Islet of Langerhans (tissue), 1 donor: ENCODE results near the gene PLEKHA6.
"Not testable (repeated sequence)": the region's sequence is repeated elsewhere in the genome, so short reads cannot be mapped to it uniquely, and the experiment has no call there.

Source experiments
- FAIRE-seq: peaks from one replicate; lab custom pipeline; 2011; peaks lifted over from hg19 to GRCh38; lab: Jason Lieb, UNC

The PLEKHA6 gene

DNA sequence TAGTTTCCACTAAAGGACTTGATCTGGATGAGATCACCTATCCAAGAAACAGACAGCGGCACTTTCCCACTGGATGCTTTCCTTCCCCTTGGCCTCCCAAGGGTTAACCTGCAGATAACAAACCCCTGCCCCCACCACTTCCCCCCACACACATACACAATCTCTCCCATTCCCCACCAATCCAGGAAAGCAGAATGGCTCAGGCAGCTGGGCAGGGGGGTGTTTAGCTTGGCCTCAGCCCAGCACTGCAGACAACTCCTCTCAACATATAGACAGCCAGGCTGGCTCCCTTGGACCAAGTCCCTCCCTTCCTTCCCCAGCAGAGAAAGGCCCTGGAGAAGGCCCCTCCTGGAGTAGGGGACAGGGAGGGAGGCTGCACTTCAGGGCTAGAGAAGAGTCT, 24.6 kb downstream of the PLEKHA6 start:
- no peak for FAIRE-seq

DNA sequence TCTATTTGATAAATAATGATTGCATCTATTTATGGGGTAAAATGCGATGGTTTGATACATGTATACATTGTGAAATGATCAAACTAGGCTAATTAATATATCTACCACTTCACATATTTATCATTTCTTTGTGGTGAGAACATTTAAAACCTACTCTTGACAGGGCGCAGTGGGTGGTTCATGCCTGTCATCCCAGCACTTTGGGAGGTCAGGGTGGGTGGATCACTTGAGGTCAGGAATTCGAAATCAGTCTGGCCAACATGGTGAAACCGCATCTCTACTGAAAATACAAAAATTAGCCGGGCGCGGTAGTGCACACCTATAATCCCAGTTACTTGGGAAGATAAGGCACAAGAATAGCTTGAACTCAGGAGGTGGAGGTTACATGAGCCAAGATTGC, 25.3 kb downstream of the PLEKHA6 start:
- FAIRE-seq = no peak

DNA sequence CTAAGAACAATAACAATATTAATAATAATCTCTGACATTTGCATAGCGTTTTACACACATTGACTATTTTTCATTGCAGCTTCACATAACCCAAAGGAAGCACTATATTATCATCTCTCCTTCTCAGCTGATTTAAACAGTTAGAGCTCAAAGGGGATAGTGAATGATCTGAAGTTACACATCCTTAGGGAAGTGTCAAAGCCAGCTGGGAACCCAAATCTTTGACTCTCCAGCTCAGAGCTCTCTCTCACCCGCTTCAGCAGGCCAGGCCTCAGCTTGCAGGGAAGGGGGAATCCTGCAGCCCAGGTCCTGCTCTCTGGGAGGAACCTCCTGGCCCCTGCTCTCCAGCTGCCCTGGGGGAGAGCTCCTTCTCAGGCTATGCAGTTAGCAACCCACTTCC, 26.3 kb downstream of the PLEKHA6 start:
- FAIRE-seq = no peak

DNA sequence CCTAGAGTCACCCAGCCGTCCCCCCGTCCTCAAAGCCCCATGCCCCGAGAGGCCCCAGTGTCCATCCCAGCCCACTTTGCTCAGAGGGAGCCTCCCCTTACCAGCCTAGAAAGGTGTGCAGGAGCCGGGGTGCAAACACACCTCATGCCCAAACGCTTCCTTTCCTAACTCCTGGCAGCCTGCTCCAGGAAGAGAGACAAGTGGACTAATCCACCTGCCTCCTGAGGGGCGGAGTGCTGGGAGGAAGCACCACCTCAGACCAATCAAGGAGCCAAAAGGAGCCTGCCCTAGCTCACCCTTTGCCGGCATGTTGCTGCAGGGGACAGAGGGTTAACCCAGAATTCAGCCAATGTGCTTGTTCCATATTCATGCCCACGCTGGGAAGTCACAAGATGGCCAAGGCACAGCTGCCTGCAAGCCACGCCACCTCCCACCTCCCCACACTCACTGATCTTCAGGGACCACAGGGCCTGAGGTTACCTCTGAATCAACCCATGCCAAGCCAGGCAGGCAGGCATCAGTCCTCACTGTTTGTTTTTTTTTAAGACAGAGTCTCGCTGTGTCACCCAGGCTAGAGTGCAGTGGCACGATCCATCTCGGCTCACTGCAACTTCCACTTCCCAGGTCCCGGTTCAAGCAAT, 27.8 kb downstream of the PLEKHA6 start:
- no peak for FAIRE-seq

DNA sequence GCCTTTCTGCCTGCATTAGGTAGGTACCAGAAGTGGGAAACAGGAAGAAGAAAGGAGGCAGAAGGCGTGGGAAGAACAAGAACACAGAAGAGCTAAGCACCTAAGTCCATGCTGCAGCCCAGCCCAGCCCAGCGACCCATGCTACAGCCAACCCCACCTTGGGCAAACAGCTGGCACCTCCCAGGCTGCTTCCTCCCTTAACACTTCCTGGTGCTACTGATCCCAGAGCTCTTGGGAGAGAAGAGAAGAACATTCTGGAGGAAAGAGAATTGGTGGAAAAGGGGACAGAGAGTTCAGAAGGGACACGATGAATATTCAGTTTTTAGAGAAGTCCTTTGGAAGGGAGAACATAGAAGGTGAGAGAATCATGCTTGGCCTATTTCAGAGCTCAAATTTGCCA, 28.5 kb downstream of the PLEKHA6 start:
- no peak for FAIRE-seq

DNA sequence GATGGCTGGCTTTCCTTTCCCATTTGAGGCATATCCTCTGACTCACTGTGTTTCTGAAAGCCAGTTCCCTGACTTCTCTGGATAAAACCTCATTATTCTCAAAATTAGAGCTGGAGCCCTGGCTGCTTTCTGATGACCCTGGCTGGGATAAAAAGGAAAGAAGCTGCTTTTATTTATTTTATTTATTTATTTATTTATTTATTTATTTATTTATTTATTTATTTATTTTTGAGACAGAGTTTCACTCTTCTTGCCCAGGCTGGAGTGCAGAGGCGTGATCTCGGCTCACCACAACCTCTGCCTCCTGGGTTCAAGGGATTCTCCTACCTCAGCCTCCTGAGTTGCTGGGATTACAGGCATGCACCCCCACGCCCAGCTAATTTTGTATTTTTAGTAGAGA, 31.9 kb downstream of the PLEKHA6 start:
- not testable (repeated sequence) for FAIRE-seq

DNA sequence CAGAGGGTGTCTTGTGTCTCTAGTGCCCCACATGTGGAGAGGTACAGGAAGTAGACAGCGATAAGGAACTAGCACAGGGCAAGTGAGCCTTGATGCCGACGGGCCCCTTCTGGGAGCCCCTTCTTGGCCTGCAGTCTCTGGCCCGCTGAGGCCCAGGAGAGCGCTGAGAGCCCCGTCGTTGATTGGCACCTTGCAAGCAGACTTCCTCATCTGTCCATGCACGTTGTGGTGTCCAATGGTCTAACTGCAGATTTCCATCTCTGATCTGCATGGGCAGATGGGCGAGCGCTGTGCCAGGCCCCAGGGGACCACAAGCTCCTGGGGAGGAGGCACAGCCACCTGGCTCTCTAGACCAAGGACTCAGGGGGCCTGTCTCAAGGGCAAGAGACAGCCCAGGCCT, 32.4 kb downstream of the PLEKHA6 start:
- FAIRE-seq = no peak

DNA sequence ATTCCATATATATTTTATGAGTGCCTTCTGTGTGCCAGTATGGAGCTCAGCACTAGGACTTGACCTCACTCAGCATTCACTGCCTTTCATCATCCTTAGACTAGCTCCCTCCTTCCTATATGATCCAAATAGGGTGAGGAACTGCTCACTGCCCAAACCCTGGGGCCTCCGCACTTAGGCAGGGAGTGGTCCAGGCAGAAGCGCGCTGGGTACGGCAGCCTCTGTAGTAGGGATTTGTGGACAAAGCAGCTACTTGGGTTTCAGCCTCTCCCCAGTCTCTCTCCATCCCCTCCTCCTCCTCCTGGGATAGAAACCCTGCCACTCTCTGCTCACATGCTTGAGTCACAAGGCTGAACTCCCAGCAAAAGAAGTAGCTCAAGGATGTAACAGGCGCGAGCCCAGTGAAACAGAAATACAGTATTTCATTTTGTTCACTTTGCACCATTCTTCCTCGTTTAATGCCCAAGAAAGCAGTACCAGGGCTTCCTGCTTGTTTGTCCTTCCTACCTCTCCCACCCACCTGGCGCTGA, 32.9 kb downstream of the PLEKHA6 start:
- FAIRE-seq = no peak

DNA sequence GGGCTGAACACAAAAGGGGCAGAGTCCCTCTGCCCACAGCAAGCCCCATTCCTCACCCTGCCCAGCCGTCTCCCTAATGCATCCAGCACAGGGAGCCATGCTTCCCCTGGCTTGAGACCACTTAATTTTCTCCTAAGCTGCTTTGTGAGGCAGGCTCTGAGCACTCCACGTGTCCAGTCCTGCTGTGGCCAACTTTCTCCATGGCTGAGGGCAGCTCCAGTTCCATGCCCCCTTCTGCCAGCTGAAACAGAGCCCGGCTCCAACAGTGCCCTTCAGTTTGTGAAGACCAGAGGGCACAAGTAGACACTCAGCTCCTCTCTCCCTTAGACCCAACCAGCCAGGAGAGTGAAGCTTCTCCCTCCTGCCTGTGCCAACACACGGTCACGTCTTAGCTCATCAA, 33.8 kb downstream of the PLEKHA6 start:
- no peak for FAIRE-seq

DNA sequence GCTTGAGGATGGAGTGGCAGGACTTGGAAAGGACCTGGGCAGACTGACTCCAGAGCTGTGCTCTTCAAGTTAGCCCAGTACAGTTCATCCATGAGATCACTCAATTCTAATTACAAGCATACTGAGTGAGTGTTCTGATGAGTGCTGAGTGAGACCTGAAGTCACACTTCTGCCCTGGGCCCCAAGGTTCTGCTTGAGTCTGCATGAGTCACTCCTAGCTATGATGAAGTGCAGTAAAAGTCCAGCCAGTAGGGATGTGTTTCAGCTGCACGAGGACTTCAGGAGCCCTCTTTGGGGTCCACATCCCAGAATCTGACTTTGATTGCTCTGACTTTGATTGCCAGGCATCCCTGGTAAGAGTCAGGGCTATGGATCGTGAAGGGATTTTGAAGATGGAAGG, 35.8 kb downstream of the PLEKHA6 start:
- no peak for FAIRE-seq

DNA sequence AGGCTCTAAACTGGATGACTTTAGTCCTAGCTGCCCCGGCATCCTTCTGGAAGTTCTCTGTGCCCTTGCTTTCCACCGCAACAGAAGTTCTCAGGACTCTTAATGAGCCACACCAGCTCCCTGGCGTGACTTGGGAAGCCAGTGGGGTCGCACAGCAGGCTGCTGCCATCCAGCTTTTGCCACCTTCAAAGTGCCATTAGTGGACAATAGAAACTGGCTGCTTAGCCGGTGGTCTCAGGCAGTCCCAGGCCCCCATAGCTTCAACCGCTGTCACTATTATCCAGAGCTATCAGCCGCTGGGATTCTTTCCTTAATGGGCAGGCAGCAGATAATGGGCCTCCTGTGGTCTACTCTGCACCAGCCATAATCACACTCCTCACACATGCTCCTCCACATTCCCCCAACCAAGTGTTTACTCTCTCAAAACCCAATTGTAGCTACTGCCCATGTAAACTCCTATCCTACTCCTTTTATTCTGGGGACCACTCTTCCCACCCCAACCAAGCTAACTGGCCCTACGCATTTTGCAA, 37.3 kb downstream of the PLEKHA6 start:
- no peak for FAIRE-seq

DNA sequence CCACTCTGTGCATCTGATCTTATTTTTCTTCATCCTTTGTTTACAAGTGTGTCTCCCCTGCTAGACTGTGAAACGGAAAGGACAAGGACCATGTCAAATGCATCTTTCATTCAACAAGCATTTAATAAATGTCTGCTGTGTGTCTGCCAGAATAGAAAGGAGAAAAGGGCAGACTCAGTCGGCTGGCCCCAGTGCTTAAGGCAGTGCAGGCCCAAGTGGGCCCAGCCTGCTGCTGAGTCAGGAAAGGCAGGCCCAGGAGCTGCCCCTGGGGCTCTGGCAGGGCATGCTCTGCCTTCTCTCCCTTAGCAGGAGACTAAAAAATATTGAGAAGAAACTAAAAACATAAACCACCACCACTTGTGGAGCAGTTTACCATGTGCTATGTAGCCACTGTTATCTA, 38.1 kb downstream of the PLEKHA6 start:
- no peak for FAIRE-seq

DNA sequence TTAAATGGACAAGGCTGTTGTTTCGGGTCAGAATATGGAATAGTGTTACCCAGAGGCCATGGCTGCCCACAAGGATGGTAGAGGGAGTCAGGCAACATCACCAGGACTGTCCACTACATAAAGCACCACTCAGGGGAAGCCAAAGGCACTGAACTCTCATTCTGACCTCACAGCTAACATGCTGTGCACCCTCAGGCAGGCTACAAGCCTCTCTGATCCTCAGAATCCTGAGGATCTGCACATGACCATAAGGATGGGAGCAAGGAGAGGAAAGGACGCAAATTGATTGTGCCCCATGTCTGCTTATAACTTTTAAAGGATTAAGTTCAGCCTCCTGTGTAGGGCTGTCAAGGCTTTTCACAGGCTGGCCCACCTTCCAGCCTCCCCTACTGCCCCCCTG, 38.7 kb downstream of the PLEKHA6 start:
- no peak for FAIRE-seq

DNA sequence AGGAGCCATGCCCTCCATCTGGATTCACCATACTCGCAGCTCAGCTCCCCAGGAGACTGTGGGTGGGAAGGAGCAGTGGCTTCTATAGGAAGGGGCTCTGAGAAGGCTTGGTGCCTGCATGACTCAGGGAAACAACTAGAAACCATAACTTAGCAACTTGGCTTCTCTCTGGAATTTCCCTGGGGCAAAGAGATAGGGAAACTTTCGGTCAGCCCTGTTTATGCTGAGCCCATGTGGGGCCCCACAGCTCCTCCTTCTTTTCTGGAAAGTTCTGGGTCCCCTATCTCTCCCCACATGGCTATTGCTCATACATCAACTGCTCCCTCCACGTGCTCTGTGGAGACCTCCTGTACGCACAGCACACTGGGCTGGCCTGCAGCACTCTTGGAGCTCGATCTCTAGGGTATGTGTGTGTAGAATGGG, 39.3 kb downstream of the PLEKHA6 start:
- FAIRE-seq = no peak

DNA sequence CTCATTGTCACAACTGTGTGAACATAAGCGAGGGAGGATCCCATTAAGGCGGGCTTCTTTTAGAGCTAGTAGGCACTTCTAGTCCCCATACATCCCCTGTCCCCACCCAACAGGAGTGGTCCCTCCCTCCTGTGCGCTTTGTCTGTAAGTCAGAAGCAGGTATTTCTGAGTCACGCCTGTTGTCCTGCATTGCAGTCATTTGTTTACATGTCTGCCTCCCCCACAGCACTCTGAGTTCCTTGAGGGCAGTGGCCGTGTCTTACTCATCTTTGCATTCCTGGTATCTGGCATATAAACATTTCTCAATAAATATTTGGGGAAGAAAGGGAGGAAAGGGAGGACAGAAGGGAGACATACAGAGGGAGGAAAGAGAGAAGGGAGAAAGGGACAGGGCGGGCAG, 40.3 kb downstream of the PLEKHA6 start:
- no peak for FAIRE-seq

DNA sequence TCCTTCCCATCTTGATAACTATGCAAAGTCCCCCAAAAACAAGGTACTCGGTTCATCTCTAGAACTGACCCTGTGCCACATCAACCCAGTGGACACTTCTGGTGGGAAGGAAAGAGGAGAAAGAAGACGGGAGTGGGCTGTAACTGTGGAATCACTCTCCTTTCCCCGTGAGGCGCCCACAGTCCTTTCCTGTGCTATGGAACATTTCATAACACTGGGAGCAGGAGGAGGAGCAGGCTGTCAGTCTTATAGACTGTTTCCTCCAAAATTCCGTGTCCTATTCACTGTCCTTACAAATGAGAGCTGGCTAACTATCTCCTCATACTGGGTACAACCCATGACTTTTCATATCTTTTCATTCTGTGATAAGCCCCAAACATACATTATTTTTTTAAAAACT, 40.7 kb downstream of the PLEKHA6 start:
- FAIRE-seq = no peak

DNA sequence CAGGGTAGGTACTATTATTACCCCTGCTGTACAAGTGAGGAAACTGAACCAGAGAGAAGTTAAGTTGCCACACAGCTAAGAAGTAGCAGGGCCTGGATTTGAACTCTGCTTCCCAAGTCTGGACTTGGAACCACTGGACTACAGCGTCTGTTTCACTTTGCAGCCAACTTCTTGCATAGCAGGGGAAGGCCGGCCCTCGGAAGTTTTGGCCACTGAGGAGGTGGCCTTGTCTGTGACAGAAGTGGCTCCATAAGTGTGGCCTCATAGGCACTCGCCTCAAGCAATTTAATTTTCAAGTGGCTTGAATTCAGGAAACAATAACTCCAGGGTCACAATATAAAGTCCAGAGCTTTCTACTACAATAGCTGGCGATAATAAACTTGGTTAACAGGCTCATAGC, 41.4 kb downstream of the PLEKHA6 start:
- no peak for FAIRE-seq

DNA sequence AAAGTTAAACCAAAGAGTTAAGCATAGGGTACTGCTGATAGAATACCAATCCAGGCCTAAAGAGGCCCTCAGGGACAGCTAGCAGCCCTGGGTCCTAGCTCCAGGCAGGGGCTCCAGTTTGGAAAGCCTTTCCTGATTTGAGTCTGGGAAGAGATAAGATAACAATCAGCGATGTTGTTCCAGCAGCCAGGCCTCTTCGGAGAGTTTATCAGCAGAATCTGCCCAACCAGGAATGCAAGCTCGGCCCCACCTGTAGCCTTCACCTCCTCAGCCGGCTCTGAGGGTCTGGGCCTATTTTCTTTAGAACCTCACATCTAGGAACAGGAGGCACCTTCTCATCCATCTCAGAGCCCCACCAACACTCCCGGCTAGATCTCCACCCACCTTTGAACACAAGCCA, 42.6 kb downstream of the PLEKHA6 start:
- FAIRE-seq = no peak

DNA sequence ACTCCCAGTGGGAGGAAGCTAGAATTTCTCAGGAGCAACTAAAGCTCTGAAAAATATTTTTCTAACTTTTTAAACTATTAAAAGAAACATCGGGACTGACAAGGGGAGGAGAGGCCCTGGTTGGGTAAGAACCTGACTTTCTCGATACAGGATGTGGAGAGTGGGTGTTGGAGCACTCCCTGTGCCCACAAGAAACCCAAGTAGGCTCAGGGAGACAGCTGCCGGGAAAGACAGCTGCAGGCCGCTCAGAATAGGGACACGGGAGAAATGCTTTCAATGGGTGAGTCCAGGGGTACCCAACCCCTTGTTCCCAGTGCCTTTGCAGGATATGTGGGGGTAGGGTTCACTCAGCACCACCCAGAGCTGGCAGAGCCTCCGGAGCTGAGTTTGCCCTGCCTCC, 43.6 kb downstream of the PLEKHA6 start:
- no peak for FAIRE-seq

DNA sequence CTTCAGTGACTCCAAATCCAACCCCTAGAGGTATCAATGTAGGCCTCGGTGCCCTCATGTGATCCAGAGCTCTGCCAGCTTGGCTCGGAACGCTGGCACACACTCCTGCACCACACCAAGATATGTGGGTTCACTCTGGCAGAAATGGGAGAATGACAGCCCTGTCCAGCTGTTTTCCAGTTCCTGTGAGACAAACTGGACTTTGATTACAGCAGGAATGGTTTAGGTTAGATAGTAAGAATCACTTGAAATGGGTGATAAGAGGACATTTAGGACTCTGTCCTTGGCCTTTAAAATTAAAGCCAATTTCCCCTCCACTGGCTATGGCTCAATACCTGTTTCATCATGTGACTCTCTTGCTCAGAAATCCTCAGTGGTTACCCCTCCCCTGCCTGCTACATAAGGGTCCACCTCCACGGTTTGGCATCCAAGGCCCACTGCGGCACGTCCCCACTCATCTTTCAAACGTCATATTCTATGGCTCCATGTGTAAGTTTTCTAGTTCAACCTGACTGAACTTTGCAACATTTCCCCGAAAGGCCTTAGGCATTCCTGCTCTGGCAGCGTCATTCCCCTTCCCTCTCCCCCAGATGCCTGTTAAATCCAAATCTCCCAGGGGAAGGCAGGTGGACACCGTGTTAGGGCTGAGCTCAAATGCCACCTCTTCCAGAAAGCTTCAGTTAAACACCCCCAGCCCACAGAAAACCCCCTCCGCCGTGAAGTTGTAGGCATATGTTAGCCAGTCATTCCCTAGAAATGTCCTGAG, 44.7 kb downstream of the PLEKHA6 start:
- no peak for FAIRE-seq

DNA sequence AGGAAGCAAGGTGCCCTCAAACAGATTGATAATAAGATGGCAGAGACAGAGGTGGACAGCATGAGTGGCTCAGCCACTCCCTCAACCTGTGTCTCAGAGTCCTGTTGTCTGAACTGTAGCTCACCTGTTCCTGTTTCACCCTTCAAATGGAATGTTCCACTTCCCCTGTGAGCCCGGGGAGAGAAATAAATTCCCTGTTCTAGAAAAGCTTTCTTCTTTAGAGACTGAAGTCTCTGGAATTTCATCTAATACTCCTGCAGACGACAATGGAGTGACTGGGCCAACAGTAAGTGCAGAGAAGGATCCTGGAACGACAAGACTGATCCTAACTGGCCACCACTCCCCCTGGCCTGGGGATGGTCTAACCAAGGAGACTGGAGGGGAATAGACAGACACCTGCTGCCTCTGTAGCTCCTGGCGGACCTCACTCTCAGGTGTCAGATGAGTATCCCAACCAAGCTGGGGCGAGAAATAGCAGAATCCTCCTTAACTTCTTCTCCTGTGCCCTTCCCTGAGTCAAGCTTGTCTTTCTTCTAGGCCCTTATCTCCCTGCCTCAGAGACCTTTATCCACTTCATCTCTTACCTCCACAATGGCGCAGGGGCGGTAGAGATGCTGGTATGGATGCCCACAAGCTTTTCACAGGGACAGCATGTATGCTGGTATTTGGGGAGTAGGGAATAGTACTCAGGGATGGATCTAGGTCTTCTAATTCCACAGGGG, 45.4 kb downstream of the PLEKHA6 start:
- FAIRE-seq = peak; percentile 17

DNA sequence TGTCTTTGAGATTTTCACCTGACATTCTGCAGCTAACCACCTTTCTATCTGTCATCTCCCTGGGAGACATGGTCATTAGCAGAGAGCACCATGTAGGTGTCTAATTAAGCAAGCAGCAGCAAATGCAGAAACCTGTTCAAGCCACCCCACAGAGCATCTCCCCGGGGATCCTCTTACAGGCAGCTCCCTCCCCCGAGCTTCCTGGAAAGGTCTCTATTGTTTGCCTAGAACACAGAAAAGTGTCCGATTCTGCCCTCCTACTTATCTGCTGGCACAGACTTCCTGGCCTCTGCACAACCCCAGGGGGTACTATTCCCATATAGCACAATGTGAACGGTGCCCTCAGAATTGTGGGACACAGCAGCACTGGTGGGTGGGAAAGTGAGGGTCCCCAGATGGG, 46.1 kb downstream of the PLEKHA6 start:
- FAIRE-seq = peak; percentile 55

DNA sequence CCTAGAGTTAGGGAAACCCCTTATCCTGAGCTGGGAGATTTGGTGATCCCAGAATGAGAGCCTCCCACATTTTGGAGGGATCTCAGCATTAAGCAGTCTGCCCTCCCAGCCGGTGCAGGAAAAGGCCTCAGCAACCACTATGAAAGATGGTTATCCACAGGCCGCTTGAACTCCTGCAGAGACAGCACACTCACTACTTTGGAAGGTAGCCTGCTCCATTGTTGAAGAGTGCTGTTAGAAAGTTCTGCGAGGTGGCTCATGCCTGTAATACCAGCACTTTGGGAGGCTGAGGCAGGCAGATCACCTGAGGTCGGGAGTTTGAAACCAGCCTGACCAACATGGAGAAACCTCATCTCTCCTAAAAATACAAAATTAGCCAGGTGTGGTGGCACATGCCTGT, 48.8 kb downstream of the PLEKHA6 start:
- not testable (repeated sequence) for FAIRE-seq
